Transverse colon (tissue), 4 donors: ENCODE data around the gene NLGN1. TPM values are rescaled to one million over a fixed set of nuclear protein-coding genes. Genes with fewer than 3 reads are reported as not detected.

ENCODE experiments used
- DNase-seq: peaks from one replicate; pipeline ENCODE4 v3.0.0-alpha.2; 2019
- H3K27ac ChIP-seq, 4 donors: fragments of 200-600 bp; sonication (generic); 2 replicates each; pipeline ENCODE4 v1.5.1; 2016 to 2018; ENCODE audit warnings: inconsistent platforms in 4 of 4
- H3K27me3 ChIP-seq: fragments of 200-600 bp; sonication (generic); 2 replicates; pipeline ENCODE4 v1.5.1; 2017; ENCODE audit warnings: inconsistent platforms
- H3K36me3 ChIP-seq, 4 donors: fragments of 200-600 bp; sonication (generic); 2 replicates each; pipeline ENCODE4 v1.5.1; 2017 to 2019; ENCODE audit warnings: inconsistent platforms in 4 of 4
- H3K4me1 ChIP-seq, 4 donors: fragments of 200-600 bp; sonication (generic); 2 replicates each; pipeline ENCODE4 v1.5.1; 2017 to 2020; ENCODE audit warnings: inconsistent platforms in 4 of 4
- H3K4me3 ChIP-seq, 4 donors: fragments of 200-600 bp; sonication (generic); 1 replicate in 1 of 4; 2 replicates in 3 of 4; pipeline versions ENCODE4 v1.5.1 to v1.6.1; 2017 to 2019; ENCODE audit warnings: inconsistent platforms in 4 of 4
- H3K9me3 ChIP-seq, 2 donors: fragments of 200-600 bp; sonication (generic); 2 replicates each; pipeline ENCODE4 v1.5.1; 2017 to 2019; ENCODE audit warnings: inconsistent platforms in 2 of 2
- EP300 ChIP-seq: sonication (generic); formaldehyde crosslinking; IDR thresholded peaks from one replicate; pipeline ENCODE4 v1.6.1; 2017; ENCODE audit warnings: antibody characterized with exemption, low read depth
- POLR2A ChIP-seq: fragments of 450-650 bp; IDR thresholded peaks from one replicate; pipeline ENCODE4 v1.6.1; 2016; ENCODE audit warnings: antibody characterized with exemption, mild to moderate bottlenecking, moderate library complexity
- POLR2AphosphoS5 ChIP-seq, 3 donors: sonication (generic); formaldehyde crosslinking; IDR thresholded peaks; one replicate each; pipeline ENCODE4 v1.6.1; 2016; ENCODE audit warnings: antibody characterized with exemption in 3 of 3
- WGBS, 2 donors: methylation state at CpG; one replicate each; pipeline ENCODE4 v1.1.5; 2018; ENCODE audit warnings: low coverage in 1 of 2; 5-methylcytosine and 5-hydroxymethylcytosine counted together
- in situ Hi-C, 4 donors: fragments of 200-750 bp; cut with MboI; loops; one replicate each; pipeline versions ENCODE4 v1.15.0 to v1.15.1; 2017; ENCODE audit warnings: low sequenced_read_pairs in 3 of 4, low pct_ligation_motif_present in 1 of 4, low pct_unique_long_range_greater_than_20kb in 1 of 4
- intact Hi-C: fragments of 100-400 bp; cut with DNase I; formaldehyde crosslinking; loops from one replicate; pipeline ENCODE4 v1.15.1; 2023; ENCODE audit warnings: low total_unique reads
- total RNA-seq, 4 donors: library from RNA; depleted of rRNA; stranded (reverse); fragments of >200 nt; gene quantifications; one replicate each; pipeline ENCODE4 v1.1.0, GENCODE V29; 2016
- TF ChIP-seq, protein P1 (sequence below), 5 experiments: fragments of 200-600 bp in 3 of 5; fragments of 450-650 bp in 2 of 5; sonication (generic) in 3 of 5; IDR thresholded peaks; 1 replicate in 2 of 5; 2 replicates in 3 of 5; pipeline ENCODE4 v1.5.1; 2016 to 2017; ENCODE audit warnings: antibody characterized with exemption in 5 of 5, inconsistent platforms in 3 of 5, mild to moderate bottlenecking in 2 of 5, moderate library complexity in 1 of 5

The NLGN1 gene
- total RNA-seq, 4 donors from 2014 or later: 0.40 to 5.2 (median 1.9) TPM; not detected in 1

- in situ Hi-C loops (no loop called here), intact Hi-C loops (no loop called here)
- Histone ChIP-seq H3K27me3 (no peaks in the 10 kb centered on the region), H3K9me3 (no peaks in the 10 kb centered on the region), H3K36me3 (no peaks in the 10 kb centered on the region), H3K27ac (no peak overlapping the region), H3K4me1 (no peaks in the 10 kb centered on the region), H3K4me3 (no peak overlapping the region)
- no peak for DNase-seq
- TF ChIP-seq EP300 (no peak), POLR2A (no peak), POLR2AphosphoS5 (IDR thresholded peaks at IDR 0.05) (no peak)
These were observed 357.6 kb downstream of the NLGN1 start for GRCh38 chr3:173755161-173755560.

DNA sequence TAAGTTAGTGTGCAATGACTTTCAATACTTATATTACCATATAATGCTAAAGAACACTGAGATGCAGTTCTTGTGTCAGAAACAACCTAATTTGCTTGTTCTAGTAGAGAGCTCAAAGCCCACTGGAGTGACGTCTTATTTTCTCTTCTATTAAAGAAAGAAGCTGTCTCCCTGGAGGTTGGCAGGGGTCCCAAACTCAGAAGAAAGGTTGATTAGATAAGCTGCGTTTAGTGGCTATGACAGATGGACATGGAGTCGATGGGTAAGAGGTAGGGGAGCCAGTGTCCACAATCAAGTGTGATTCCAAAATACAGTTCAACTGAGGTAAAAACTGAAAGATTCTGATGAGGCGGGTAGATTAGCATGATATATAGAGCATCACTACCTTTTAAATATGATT, 363.6 kb downstream of the NLGN1 start:
- no peaks in the 10 kb centered on the region for H3K4me1 ChIP-seq
- in situ Hi-C loops (no loop called here), intact Hi-C loops (no loop called here)
- H3K4me3 ChIP-seq: no peak overlapping the region
- H3K27me3 ChIP-seq: no peaks in the 10 kb centered on the region
- no peak for TF ChIP-seq POLR2A
- no peak for TF ChIP-seq EP300
- TF ChIP-seq, protein P1, sequence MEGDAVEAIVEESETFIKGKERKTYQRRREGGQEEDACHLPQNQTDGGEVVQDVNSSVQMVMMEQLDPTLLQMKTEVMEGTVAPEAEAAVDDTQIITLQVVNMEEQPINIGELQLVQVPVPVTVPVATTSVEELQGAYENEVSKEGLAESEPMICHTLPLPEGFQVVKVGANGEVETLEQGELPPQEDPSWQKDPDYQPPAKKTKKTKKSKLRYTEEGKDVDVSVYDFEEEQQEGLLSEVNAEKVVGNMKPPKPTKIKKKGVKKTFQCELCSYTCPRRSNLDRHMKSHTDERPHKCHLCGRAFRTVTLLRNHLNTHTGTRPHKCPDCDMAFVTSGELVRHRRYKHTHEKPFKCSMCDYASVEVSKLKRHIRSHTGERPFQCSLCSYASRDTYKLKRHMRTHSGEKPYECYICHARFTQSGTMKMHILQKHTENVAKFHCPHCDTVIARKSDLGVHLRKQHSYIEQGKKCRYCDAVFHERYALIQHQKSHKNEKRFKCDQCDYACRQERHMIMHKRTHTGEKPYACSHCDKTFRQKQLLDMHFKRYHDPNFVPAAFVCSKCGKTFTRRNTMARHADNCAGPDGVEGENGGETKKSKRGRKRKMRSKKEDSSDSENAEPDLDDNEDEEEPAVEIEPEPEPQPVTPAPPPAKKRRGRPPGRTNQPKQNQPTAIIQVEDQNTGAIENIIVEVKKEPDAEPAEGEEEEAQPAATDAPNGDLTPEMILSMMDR (IDR thresholded peaks at IDR 0.05): no peak
- TF ChIP-seq POLR2AphosphoS5 (IDR thresholded peaks at IDR 0.05): no peak
- WGBS, 2 donors: 71 to 76% methylated on average over 4 of the region's 4 CpGs
- H3K9me3 ChIP-seq: no peaks in the 10 kb centered on the region
- no peak for DNase-seq
- no peak overlapping the region for H3K27ac ChIP-seq
- H3K36me3 ChIP-seq: no peaks in the 10 kb centered on the region

GRCh38 chr3:173762501-173762900, 365.0 kb downstream of the NLGN1 start:
- DNase-seq: no peak
- WGBS, 2 donors: 36 to 64% methylated on average over 4 of the region's 4 CpGs
- in situ Hi-C loops: no loop called here
- H3K27me3 ChIP-seq: no peaks in the 10 kb centered on the region
- no peak overlapping the region for H3K4me3 ChIP-seq
- no peaks in the 10 kb centered on the region for H3K4me1 ChIP-seq
- H3K27ac ChIP-seq: no peak overlapping the region
- intact Hi-C loops: no loop called here
- TF ChIP-seq POLR2A: no peak
- TF ChIP-seq, protein P1 (IDR thresholded peaks at IDR 0.05): no peak
- TF ChIP-seq EP300: no peak
- TF ChIP-seq POLR2AphosphoS5 (IDR thresholded peaks at IDR 0.05): no peak
- no peaks in the 10 kb centered on the region for H3K9me3 ChIP-seq
- no peaks in the 10 kb centered on the region for H3K36me3 ChIP-seq

DNA sequence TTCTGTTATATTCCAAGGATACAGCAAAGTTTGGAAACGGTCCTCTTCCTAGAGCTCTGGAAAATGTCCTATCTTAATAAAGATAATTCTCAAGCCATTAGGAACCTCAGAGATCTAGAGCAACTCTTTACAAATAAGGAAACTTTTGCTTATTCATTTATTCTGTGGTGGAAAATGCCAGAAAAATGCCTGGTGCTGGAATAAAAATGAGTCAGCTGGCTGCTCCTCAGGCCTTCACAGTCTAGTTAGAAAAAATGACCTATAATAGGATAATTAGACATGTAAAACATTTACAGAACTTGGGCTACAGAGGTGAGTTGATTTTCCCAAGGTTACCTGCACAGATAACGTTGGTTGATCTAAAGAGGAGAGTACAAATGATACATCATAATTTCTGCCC, 372.5 kb downstream of the NLGN1 start:
- H3K27ac ChIP-seq: no peak overlapping the region
- no peaks in the 10 kb centered on the region for H3K27me3 ChIP-seq
- no peaks in the 10 kb centered on the region for H3K4me1 ChIP-seq
- H3K9me3 ChIP-seq: no peaks in the 10 kb centered on the region
- DNase-seq: no peak
- H3K36me3 ChIP-seq: no peaks in the 10 kb centered on the region
- no peak overlapping the region for H3K4me3 ChIP-seq
- 49 to 56% methylated on average over 2 of the region's 2 CpGs for WGBS, 2 donors
- in situ Hi-C loops (no loop called here), intact Hi-C loops (no loop called here)
- TF ChIP-seq, protein P1 (IDR thresholded peaks at IDR 0.05): no peak
- TF ChIP-seq EP300: no peak
- TF ChIP-seq POLR2AphosphoS5 (IDR thresholded peaks at IDR 0.05): no peak
- no peak for TF ChIP-seq POLR2A
